ENCODE data around the gene RBM28.

RBM28 gene

GRCh38 chr7:128383776-128384175 lies 40.1 kb upstream of the RBM28 start:
- Histone ChIP-seq H3K4me3 (no peak overlapping the region), H3K4me1 (no peaks in the 10 kb centered on the region; the same call in 1 of the 2 replicates), H3K9me3 (no peaks in the 10 kb centered on the region), H3K27me3 (ENCODE audit: low read depth) (0 out of 2 replicates have a peak, but pooled peaks cover 4% of the 10 kb centered on the region), H3K36me3 (replicated peaks) (no peaks in the 10 kb centered on the region)
- peak in 1 of 2 experiments; percentile 6 for DNase-seq (ENCODE audit: low spot score in 2 of 2)
- in situ Hi-C loops (cut with MboI; ENCODE audit: low sequenced_read_pairs) = loop anchor here (5.0 kb wide), 1 partner anchor 36 kb away; no protein-coding TSS in a partner anchor

GRCh38 chr7:128381161-128381821 lies 37.6 kb upstream of the RBM28 start:
- no peaks in the 10 kb centered on the region for H3K36me3 ChIP-seq (replicated peaks)
- no peaks in the 10 kb centered on the region for H3K27me3 ChIP-seq (ENCODE audit: low read depth)
- in situ Hi-C loops (cut with MboI; ENCODE audit: low sequenced_read_pairs) = loop anchor here (5.0 kb wide), 1 partner anchor 34 kb away; no protein-coding TSS in a partner anchor
- no peak overlapping the region for H3K4me3 ChIP-seq
- no peaks in the 10 kb centered on the region for H3K9me3 ChIP-seq
- H3K4me1 ChIP-seq = no peaks in the 10 kb centered on the region
- DNase-seq (ENCODE audit: low spot score in 2 of 2) = peak; percentile 31 to 82

GRCh38 chr7:128380483-128381106 lies 36.9 kb upstream of the RBM28 start:
- no peaks in the 10 kb centered on the region for H3K36me3 ChIP-seq (replicated peaks)
- in situ Hi-C loops (cut with MboI; ENCODE audit: low sequenced_read_pairs) = loop anchor here (5.0 kb wide), 1 partner anchor 33 kb away; no protein-coding TSS in a partner anchor
- H3K9me3 ChIP-seq = no peaks in the 10 kb centered on the region
- DNase-seq (ENCODE audit: low spot score in 2 of 2) = peak in 1 of 2 experiments; percentile 5
- H3K4me1 ChIP-seq = no peaks in the 10 kb centered on the region
- H3K4me3 ChIP-seq = no peak overlapping the region
- no peaks in the 10 kb centered on the region for H3K27me3 ChIP-seq (ENCODE audit: low read depth)

- Histone ChIP-seq H3K4me3 (no peak overlapping the region), H3K27me3 (ENCODE audit: low read depth) (no peaks in the 10 kb centered on the region), H3K36me3 (replicated peaks) (no peaks in the 10 kb centered on the region), H3K9me3 (no peaks in the 10 kb centered on the region), H3K4me1 (no peaks in the 10 kb centered on the region)
- in situ Hi-C loops (cut with MboI; ENCODE audit: low sequenced_read_pairs) = loop anchor here (5.0 kb wide), 1 partner anchor 33 kb away; no protein-coding TSS in a partner anchor
- no peak for DNase-seq (ENCODE audit: low spot score in 2 of 2)
Measured at GRCh38 chr7:128379900-128380479, 36.3 kb upstream of the RBM28 start.

GRCh38 chr7:128378637-128379036 lies 34.9 kb upstream of the RBM28 start:
- in situ Hi-C loops (cut with MboI; ENCODE audit: low sequenced_read_pairs) = no loop called here
- no peak overlapping the region for H3K4me3 ChIP-seq
- no peaks in the 10 kb centered on the region for H3K4me1 ChIP-seq
- no peaks in the 10 kb centered on the region for H3K27me3 ChIP-seq (ENCODE audit: low read depth)
- H3K36me3 ChIP-seq (replicated peaks) = no peaks in the 10 kb centered on the region
- no peaks in the 10 kb centered on the region for H3K9me3 ChIP-seq
- DNase-seq (ENCODE audit: low spot score in 2 of 2) = no peak

- DNase-seq (ENCODE audit: low spot score in 2 of 2) = no peak
Measured at GRCh38 chr7:128376077-128376476, 32.4 kb upstream of the RBM28 start.

GRCh38 chr7:128374041-128374440 lies 30.3 kb upstream of the RBM28 start:
- no peak for DNase-seq (ENCODE audit: low spot score in 2 of 2)
- in situ Hi-C loops (cut with MboI; ENCODE audit: low sequenced_read_pairs) = no loop called here
- H3K4me3 ChIP-seq = no peak overlapping the region
- H3K4me1 ChIP-seq = no peaks in the 10 kb centered on the region
- no peaks in the 10 kb centered on the region for H3K36me3 ChIP-seq (replicated peaks)
- no peaks in the 10 kb centered on the region for H3K27me3 ChIP-seq (ENCODE audit: low read depth)
- H3K9me3 ChIP-seq = no peaks in the 10 kb centered on the region

More at GRCh38 chr7:128376077-128376476, 32.4 kb upstream of the RBM28 start:
- in situ Hi-C loops (cut with MboI; ENCODE audit: low sequenced_read_pairs) = no loop called here
- Histone ChIP-seq H3K9me3 (no peaks in the 10 kb centered on the region), H3K4me3 (no peak overlapping the region), H3K4me1 (no peaks in the 10 kb centered on the region), H3K36me3 (replicated peaks) (no peaks in the 10 kb centered on the region), H3K27me3 (ENCODE audit: low read depth) (no peaks in the 10 kb centered on the region)

- no peaks in the 10 kb centered on the region for H3K36me3 ChIP-seq (replicated peaks)
- H3K9me3 ChIP-seq = no peaks in the 10 kb centered on the region
- H3K27me3 ChIP-seq (ENCODE audit: low read depth) = no peaks in the 10 kb centered on the region
- in situ Hi-C loops (cut with MboI; ENCODE audit: low sequenced_read_pairs) = no loop called here
- H3K4me1 ChIP-seq = no peaks in the 10 kb centered on the region
- no peak overlapping the region for H3K4me3 ChIP-seq
- no peak for DNase-seq (ENCODE audit: low spot score in 2 of 2)
Measured at GRCh38 chr7:128373606-128374005, 29.9 kb upstream of the RBM28 start.

- H3K4me3 ChIP-seq = no peak overlapping the region
- H3K36me3 ChIP-seq (replicated peaks) = no peaks in the 10 kb centered on the region
- peaks cover 12% of the 10 kb centered on the region for H3K27me3 ChIP-seq (ENCODE audit: low read depth)
- H3K9me3 ChIP-seq = no peaks in the 10 kb centered on the region
- in situ Hi-C loops (cut with MboI; ENCODE audit: low sequenced_read_pairs) = no loop called here
- DNase-seq (ENCODE audit: low spot score in 2 of 2) = no peak
- no peaks in the 10 kb centered on the region for H3K4me1 ChIP-seq
Measured at GRCh38 chr7:128370491-128370890, 26.8 kb upstream of the RBM28 start.

- no peak overlapping the region for H3K4me3 ChIP-seq
- no peak for DNase-seq (ENCODE audit: low spot score in 2 of 2)
- H3K27me3 ChIP-seq (ENCODE audit: low read depth) = peaks cover 45% of the 10 kb centered on the region
- H3K36me3 ChIP-seq (replicated peaks) = no peaks in the 10 kb centered on the region
- in situ Hi-C loops (cut with MboI; ENCODE audit: low sequenced_read_pairs) = no loop called here
- H3K4me1 ChIP-seq = no peaks in the 10 kb centered on the region
- H3K9me3 ChIP-seq = no peaks in the 10 kb centered on the region
Measured at GRCh38 chr7:128366986-128367385, 23.3 kb upstream of the RBM28 start.

GRCh38 chr7:128366300-128366699 lies 22.6 kb upstream of the RBM28 start:
- Histone ChIP-seq H3K9me3 (no peaks in the 10 kb centered on the region), H3K36me3 (replicated peaks) (no peaks in the 10 kb centered on the region), H3K4me1 (no peaks in the 10 kb centered on the region; the same call in 1 of the 2 replicates), H3K4me3 (no peak overlapping the region), H3K27me3 (ENCODE audit: low read depth) (peaks cover 50% of the 10 kb centered on the region)
- no peak for DNase-seq (ENCODE audit: low spot score in 2 of 2)
- in situ Hi-C loops (cut with MboI; ENCODE audit: low sequenced_read_pairs) = no loop called here

GRCh38 chr7:128365432-128365831 lies 21.7 kb upstream of the RBM28 start:
- Histone ChIP-seq H3K4me1 (peaks cover 5% of the 10 kb centered on the region), H3K4me3 (no peak overlapping the region), H3K36me3 (replicated peaks) (no peaks in the 10 kb centered on the region), H3K9me3 (no peaks in the 10 kb centered on the region), H3K27me3 (ENCODE audit: low read depth) (peaks cover 54% of the 10 kb centered on the region)
- DNase-seq (ENCODE audit: low spot score in 2 of 2) = no peak
- in situ Hi-C loops (cut with MboI; ENCODE audit: low sequenced_read_pairs) = no loop called here

- Histone ChIP-seq H3K9me3 (no peaks in the 10 kb centered on the region), H3K27me3 (ENCODE audit: low read depth) (peaks cover 54% of the 10 kb centered on the region), H3K4me3 (no peak overlapping the region), H3K4me1 (peaks cover 5% of the 10 kb centered on the region), H3K36me3 (replicated peaks) (no peaks in the 10 kb centered on the region)
- DNase-seq (ENCODE audit: low spot score in 2 of 2) = no peak
- in situ Hi-C loops (cut with MboI; ENCODE audit: low sequenced_read_pairs) = no loop called here
Measured at GRCh38 chr7:128364166-128364870, 20.6 kb upstream of the RBM28 start.
